SW480 (cell line): ENCODE measurements around the gene TNMD.
"Not testable (repeated sequence)": the region's sequence is repeated elsewhere in the genome, so short reads cannot be mapped to it uniquely, and the experiment has no call there.

Experiments used
- DNase-seq: peaks from one replicate; pipeline ENCODE4 v3.0.0-alpha.2; 2016; ENCODE audit warnings: low spot score

The TNMD gene

DNA sequence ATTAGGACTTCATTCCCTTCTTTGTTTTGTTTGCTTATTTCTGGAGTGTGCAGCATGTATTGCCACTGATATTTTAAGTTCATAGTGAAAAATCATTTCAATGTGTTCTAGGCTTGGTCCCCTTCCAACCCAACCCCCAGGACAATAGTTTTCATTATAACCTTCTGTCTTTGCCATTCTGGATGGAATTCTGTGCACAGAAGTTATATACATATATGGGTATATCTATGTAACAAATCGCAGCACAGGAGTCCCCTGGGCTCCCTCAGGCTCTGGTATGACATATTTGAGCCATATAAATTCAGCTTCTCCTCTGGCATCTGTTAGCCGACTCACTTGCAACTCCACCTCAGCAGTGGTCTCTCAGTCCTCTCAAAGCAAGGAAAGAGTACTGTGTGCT is at the start of gene TNMD:
Gene TNMD (plus strand): TSS at position 326 of the 400 bp plus-strand sequence. CDS start 83 bp downstream, outside the sequence.
- no peak for DNase-seq

DNA sequence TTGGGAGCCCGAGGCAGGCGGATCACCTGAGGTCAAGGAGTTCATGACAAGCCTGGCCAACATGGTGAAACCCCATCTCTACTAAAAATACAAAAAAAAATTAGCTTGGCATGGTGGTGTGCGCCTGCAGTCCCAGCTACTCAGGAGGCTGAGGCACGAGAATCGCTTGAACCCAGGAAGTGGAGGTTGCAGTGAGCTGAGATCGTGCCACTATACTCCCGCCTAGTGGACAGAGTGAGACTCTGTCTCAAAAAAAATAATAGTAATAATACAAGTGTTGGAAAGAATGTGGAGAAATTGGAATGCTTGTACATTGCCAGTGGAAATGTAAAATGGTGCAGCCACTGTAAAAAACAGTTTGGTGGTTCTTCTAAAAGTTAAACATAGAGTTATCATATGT is 19.2 kb upstream of the TNMD start:
- DNase-seq, result not testable (repeated sequence)

DNA sequence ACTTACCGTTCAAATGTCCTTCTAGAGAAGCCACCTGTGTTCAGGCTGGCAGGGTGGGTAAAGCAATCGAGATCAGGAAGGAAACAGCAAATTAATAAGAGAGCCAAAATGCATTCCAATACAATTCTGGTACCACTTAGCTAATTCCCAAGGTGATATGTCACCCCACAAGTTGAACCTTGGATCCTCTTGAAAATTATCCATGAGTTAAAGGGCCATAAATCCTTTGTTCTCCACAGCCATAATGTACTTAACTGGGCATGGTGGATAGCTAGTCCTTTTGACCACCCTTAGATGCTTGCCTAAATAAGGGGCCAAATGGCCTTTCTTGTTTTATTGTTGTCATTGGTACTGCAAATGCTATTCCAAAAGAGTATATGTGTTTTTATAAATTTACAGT is 2.0 kb downstream of the TNMD start:
- no peak for DNase-seq

DNA sequence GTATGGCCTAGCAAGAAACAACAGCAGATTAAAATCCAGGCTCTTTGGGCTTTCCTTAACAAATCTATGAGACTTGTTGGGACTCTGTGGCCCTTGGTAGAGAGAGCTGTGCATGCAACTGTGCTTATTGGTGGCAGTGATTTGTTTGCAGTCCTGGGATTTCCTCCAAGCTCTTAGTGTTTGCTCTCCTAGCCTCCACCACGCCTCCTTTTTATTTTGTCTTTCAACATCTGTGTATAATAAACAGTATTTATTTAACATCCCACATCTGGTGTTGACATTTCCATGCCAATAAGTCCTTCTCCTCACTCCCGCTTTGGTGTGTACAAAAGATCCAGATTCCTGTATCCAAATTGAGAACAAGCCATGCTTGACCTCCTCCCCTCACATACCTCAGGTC is 3.1 kb downstream of the TNMD start:
- no peak for DNase-seq

DNA sequence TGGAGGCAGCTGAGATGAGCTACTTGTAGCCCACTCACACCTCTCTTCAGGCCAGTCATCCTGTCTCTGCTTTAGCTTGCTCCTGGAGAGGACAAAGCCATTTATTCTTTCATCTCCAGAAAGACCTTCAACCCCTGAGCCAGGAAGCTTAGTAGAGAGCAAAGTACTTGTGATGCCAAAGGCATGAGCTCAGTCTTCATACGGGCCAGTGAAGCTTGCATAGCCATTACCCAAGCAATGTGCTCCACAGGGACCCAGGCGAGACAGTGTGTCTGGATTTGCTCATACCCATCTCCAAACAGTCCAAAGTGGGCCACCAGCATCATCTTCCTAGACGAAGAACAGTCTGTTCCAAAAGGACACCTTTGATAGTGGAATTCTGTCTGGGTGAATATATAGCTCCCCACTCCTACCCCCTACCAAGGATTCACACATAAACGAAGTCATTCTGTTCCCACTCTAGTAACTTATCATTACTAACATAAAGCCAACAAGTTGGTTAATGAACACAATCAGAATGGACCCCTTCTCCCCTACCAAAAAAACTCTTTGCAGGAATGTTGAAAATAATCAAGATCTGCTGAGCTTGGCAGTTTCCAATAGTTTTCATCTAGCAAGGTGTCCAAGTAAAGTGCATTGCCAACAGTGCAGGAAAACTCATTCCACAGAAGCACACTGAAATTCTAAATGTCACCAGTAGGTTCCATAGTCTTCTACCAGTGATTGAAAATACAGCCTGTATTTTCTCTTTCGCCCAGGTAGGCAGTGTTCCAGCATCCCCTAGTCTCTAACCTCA is 6.7 kb downstream of the TNMD start:
- DNase-seq, result no peak

DNA sequence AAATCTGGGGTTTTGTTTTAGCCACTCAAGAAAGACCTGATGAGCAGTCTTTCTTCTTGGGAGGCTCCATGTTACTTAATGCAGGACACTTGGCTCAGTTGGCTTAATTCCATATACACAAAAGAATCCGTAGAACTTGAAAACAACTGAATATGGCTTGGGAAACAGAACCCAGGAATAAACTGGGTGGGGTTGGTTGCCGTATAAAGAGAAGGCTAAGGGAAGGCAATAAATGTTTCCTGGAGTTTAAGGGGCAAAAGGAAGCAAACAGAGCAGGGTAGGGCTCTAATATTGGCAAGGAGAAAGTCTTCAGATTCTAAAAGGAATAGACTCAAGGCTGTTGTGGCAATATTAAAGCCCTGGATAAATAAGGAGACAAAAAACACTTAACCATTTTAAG is 8.4 kb downstream of the TNMD start:
- no peak for DNase-seq

DNA sequence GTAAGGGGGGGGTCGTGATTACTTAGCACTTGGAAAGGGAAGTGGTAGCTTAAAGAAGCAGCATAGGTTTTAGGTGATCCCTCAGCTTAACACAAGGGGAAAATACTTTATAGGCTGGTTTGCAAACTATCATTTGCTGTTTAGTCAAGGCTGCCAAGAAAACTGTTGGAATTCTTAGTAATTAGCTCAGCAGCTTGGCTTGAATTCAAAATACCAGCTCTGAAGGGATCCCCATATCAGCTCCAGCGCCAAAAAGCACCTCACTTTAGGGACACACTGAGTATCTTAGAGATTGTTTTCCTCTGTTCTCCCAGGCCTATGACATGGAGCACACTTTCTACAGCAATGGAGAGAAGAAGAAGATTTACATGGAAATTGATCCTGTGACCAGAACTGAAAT is 8.8 kb downstream of the TNMD start:
- no peak for DNase-seq

DNA sequence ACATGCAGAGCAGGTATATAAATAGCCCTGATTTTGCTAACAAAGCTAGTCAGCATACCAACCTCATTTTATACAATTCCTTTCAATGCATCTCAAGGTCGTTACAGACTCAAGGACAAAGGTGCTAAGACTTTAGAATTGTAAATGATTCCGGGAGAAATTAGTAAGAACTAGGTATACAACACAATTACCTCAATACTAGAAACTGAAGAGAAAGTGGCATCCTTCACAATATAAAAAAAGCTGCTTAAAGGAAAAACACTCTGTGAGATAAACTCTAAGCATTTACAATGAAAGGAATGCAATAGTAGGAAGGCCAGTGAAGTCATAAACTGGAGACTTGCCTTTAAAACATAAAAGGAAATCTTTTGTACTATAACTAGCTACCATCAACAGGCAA is 11.9 kb downstream of the TNMD start:
- no peak for DNase-seq

DNA sequence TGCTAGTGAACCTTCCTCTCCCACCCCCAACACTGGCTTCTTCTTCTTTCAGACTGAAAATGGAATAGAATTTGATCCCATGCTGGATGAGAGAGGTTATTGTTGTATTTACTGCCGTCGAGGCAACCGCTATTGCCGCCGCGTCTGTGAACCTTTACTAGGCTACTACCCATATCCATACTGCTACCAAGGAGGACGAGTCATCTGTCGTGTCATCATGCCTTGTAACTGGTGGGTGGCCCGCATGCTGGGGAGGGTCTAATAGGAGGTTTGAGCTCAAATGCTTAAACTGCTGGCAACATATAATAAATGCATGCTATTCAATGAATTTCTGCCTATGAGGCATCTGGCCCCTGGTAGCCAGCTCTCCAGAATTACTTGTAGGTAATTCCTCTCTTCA is 14.7 kb downstream of the TNMD start:
- DNase-seq, result no peak

DNA sequence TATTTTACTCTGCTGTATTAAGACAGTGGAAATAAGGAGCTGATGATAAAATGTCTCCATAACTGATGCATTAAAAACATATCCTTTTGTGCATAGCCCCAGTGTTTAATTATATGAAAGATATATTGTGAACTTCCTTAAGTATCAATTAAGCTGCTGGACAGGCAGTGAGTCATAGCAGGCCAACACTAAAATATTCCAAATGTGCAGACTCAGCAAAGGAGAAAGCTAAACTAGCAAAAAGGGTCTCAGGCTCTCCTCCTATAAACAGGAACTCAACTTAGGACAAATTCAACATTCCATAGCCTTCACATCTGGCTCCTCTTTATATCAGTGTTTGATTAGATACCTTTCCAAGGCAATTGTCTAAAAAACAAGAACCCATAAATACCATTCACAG is 15.6 kb downstream of the TNMD start:
- DNase-seq, result no peak

DNA sequence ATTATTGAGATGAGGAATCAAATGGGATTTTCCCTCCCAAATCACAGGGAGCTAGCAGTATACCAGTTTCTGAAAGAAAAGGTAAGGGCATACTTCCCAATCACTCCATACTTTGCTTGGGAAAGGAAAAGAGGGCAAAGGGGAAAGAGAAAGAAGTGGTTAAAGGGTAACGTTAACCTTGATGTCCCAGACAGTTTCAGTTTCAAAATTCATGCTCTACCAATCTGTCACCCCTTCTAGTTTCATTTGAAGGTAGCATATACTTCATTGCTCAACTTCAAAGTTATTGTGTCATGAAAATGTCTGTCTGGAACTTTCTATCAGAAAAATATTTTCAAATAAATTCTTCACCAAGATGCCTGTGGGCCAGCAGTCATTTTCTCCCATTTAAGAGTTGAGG is 16.0 kb downstream of the TNMD start:
- DNase-seq, result no peak

DNA sequence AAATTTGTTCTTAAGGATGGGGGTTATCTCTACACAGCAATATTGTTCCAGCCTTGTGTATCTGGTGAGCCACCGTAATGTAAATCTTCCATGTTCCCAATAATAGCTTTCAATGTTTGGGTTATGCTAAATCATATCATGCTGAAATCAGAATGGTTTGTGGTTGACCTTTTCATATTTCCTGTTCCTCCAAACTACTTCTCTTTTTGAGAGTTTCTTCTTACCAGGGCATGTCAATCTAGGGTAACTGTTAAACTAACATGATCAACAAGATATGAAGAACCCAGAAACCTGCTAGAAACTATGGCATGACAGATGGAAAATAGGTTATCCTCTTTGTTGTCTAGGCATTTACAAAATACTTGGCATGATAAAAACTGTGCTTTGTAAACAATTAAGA is 22.0 kb downstream of the TNMD start:
- no peak for DNase-seq

DNA sequence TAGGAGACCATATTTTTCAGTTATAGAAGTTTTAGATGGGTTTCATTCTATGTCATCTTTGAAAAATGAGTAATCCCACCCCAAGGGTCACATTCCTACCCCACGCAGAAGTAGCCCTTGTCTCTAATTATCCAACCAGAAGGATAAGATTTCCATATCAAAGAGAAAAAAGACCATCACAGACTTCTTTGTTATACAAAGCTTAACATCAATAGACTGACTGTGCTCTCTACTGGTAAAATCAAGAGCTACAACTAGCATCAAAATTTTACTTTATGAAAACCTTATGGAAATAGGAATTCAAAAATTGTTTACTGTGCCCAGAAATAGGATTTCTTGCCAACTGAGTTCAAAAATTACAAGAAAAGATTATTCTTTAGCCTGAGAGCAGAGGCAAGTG is 24.9 kb downstream of the TNMD start:
- DNase-seq, result peak; percentile 41

DNA sequence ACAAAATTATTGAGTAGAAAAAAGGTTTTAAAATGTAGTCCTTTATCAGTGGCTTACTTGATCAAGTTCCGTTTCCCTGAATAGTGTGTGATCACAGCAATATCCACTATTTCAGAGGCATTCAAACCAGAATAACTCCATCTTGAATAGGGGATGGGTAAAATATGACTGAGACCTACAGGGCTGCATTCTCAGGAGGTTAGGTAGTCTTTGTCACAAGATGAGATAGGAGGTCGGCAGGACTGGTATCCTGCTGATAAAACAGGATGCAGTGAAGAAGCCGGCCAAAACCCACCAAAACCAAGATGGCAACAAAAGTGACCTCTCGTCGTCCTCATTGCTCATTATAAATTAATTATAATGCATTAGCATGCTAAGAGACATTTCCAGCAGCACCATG is 27.2 kb downstream of the TNMD start:
- DNase-seq, result no peak

DNA sequence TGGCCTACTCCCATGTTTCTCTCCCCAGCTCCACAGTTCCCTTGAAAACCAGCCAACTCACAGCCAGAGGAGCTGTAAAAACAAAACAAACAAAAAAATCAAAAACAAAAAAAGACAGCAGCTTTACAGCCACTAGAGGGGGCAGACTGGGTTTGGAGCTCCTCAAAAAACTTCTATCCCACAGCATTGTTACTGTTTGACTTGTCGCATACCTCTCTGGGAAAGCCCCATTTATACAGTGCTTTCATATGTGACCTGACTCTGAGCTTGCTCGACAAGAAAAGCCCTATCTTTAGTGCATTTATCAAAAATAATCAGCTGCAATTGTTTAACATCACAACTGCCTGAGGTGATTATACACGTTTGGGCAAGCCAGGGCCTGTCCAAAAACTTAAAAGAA is 30.3 kb downstream of the TNMD start:
- peak; percentile 32 for DNase-seq

DNA sequence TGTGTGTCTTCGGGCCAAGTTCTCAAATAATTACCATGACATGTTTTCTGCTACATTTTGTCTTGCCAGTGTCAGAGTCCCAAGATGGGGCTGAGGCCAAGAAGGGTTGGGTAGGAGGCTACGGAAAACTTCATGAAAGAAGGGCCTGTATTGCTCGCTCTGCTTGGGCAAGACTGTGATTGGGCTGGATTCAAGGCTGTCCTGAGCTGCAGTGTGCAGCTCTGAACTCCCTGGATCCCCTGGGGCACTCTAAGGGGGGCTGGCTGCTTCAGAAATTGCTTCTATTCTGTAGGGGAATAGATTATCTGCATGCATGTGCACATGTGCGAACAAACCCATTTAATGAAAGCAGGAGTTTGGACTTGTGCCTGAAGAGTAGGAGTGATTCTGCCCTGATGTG is 38.3 kb downstream of the TNMD start:
- no peak for DNase-seq

DNA sequence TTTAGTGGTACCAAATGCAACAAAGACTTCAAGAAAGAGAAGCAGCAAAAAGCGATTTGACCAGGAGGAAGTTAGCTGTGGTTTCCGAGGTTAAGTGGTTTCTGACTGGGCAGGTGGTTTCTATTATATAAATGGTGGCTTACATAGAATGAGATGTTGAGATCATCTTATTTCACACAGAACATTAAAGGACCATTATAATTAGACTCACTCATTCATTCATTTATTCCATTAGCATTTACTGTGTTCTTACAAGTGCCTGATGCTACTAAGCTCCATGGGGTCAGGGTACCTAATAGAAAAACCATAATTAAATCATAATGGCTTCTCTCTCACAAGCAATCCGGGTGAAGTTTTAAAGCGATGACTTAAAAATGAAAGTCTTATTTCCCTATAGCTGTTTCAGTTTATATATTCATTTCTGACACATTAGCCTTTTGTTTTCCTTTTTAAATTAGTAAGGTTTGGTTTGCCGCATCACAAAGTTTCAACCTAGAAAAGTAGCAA is 41.3 kb downstream of the TNMD start:
- DNase-seq, result no peak

DNA sequence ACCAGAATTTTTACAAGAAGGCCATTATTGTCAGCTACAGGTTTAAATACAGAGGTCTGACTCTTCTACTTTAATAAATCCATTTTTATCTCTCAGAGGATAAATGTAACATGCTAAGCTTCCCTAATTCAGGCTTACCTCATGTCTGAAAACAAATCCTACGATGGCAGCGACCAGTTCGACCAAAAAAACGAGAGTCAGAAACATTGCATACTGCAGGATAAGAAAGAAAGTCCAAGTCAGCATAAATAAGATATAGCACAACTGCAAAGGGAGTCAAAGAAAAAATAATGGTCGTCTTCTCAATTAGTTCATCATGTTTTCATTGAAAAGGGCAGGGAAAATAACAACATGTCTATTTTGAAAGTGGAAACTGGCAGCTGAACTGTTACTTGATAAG is 50.3 kb downstream of the TNMD start:
- no peak for DNase-seq

DNA sequence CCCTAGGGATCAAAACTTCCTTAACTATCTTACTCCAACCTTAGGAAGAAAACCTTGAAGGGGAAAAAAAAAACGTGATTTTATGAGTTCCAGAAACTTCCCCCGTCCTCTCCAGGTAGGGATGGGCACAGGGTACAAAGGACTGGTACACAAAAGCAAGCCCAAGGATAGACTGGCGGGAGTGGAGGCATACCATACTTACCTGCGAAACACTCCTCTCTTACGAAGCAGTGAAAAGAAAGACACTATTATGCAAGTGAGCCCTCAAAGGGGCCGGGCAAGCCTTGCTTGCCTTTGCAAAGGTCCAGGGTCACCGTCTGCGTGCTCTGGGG is 51.2 kb downstream of the TNMD start:
- DNase-seq, result peak; percentile 39

DNA sequence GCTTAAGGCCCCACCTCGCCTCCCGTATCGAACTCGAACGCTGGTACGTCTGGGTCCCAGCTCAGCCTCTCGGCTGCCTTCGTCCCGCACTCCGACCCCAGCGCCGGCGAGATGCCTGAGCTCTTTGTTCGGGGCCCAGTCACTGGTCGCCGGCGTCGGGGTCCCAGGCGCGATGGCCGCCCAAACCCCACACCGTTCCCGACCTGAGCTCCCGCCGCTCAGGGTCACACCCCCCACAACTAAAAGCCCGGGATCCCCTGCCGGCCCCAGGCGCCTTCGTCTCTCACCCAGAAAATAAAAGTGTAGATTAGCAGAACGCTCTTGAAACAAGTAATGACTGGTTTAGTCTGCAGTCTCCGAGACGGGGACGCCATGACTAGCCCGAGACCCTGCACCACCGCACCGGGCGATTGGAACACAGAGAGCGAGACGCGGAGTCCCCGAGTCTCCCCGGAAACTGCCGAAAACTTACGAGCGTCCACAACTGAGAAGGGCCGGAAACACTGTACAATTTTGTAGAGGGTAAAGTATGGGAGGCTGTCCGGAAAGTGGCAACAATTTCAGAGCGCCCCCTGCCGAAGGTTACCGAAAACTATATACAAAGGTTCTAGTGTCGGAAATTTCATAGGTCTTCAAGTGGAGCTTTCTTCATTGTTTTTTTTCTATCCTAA is 51.7 kb downstream of the TNMD start, which contains the start of gene TSPAN6:
Gene TSPAN6 (minus strand): TSS at position 486 of the 671 bp plus-strand sequence. CDS start 112 bp downstream, at position 374.
- DNase-seq, result peak; percentile 90

DNA sequence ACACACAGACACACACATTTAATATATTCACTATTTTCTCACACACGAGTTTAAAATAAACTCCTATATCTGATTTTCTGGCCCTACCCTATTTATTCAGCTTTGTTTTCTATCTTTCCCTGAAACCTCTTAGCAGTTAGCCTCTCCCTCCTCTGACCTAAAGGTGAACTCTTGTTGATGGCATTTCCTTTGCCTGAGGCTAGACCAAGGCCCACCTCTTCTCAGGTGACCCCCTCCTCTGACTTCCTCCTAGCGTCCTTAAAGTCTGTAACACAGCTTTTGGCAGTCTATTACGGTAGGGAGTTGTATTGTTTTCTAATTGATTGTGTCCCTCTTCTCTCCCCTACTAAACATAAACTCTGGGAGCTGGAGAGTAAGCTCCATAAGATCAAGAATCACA is 57.6 kb downstream of the TNMD start:
- no peak for DNase-seq

DNA sequence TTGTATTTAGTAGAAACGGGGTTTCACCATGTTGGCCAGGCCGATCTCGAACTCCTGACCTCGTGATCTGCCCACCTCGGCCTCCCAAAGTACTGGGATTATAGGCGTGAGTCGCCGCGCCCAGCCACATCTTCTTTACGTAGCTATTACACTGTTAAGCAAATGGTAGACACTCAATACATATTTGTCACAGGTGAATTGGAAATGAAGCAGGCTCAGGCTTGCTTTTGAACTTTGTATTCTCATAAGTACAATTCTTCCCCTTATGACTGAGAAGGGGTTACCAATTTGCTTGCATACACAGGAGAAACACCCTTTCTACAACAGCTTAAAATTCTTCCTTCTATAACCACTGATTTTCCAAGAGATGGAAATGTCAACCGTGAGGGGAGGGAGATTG is 58.5 kb downstream of the TNMD start:
- DNase-seq, result no peak
